NAMALWA (cell line): ENCODE measurements around the gene SPON1.
"Not testable (repeated sequence)": the region's sequence is repeated elsewhere in the genome, so short reads cannot be mapped to it uniquely, and the experiment has no call there.

Experiments
- DNase-seq: peaks from one replicate; pipeline ENCODE4 v3.0.0-alpha.2; 2015; ENCODE audit warnings: low spot score

The SPON1 gene

GRCh38 chr11:14124886-14125285 is 162.4 kb downstream of the SPON1 start:
- DNase-seq: no peak

DNA sequence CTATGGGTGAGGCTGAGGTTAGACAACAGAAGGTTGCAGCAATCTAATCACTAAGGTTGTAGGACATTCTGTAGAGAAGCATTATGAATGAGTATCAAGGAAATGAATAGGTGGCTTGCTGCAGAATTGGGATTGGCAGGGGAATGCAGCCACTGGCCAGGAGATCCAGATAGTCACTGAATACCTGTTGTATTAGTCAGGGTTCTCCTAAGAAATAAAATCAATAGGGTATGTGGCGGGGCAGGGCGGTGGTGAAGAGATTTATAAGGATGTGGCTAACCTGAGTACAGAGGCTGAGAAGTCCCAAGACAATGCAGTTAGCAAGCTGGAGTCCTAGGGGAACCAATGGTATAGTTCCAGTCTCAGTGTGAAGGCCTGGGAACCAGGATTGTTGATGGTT is 163.0 kb downstream of the SPON1 start:
- DNase-seq: no peak

GRCh38 chr11:14127679-14128078 is 165.2 kb downstream of the SPON1 start:
- DNase-seq: no peak

DNA sequence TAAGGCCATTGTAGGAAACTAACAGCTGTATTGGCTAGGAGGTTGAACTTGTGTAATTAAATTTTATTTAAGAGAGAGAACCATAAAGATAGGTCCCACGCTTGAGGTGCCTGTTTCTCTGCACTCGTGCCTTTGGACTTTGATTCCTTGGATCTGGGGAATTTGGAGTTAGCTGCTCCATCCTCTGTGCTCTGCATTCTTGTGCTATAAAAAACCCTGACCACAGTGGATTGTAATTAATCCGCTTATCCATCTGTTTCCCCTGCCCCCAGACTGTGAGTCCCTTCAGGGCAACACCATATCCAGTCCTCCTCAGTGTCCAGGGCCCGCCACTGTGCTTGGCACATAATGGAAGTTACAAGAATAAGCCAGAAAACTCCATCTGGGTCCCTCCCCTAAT is 169.8 kb downstream of the SPON1 start:
- no peak for DNase-seq

DNA sequence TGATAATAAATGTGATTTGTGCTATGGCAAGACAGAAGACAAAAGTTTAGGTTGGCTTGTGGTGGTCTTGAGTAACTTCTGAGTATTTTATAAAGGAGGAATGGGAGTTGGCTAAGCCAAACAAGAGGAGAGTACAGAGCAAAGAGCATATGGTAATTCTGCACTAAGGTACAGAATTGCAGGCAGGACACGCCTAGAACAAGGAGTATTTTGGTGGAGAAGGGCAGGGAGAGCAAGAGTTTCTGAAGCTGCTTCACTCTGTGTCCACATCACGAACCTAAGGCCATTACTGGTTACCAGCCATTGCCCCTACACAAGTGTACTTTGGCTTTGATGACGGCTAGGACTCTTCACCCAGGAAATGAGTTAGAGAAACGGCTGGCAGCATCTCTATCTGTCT is 170.9 kb downstream of the SPON1 start:
- DNase-seq: no peak

DNA sequence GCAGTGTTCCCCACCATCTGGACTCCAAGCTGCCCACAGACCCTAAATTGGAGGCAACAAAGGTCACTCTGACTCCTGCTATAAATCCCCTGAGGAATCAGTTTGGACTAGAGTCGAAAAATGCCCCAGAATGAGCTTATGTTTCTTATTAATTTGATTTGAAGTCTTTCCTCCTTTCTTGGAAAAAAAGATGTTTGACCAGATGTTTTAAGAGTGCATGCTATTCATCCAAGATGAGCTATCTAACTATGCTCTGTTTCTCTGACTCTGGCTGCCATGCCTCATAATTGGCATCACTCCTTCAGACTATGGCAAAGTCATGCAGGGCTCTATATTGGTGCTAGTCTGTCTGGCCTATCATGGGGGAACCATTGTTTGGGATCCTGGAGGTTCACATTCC is 174.0 kb downstream of the SPON1 start:
- DNase-seq: no peak

DNA sequence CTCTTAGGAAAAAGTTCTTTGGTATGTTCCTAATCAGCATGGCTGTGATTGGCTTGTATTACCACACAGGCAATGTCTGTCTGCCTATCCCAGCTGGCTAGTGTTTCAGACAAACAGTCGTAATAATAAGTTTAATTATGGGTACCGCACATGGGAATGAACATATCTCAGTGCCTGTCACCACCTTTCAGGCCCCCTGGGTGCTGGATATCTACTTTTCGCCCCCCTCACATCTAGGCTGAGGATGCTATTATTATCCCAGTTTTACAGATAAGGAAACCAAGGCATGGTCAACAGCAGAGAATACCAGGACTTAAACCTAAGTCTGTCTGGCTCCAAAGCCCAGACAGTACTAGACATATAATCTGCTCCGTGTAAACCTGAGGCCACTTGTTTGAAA is 174.8 kb downstream of the SPON1 start:
- DNase-seq: no peak

DNA sequence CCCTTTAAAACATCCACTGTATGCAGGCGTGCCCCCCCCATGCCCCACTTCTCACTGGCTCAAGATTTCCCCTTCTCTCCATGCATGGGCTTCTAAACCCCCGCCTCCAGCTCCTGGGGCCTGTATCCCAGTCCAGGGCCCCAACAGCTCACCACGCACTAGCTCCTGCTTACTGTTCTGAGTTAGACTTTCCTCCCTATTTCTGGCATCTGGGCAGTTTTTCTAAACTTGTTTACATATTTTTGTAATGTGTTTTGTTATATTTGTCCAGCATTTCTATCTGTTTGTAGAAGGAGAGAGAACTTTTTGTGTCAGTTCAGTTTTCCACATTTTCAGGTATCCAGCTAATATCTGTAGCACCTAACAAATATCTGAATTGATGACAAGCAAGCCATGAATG is 178.5 kb downstream of the SPON1 start:
- DNase-seq: no peak

GRCh38 chr11:14141676-14142075 is 179.2 kb downstream of the SPON1 start:
- DNase-seq: no peak

DNA sequence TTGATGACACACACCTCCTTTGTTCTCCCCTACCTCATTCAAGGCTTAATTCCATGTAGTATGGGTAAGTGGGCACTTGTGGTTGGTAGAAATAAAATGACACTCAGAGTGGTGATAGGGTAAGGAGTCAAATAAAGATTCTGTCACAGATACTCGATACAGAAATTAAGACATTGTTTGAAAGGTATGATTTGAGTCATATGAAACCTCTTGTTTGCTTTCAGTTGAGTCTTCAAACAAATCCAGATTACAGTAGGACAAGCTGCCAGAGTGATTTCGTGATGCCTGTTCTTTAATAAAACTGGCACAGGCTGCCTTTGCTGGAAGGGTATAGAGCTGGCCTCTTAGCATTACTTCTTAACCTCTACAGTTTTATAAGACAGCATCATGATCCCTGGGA is 182.4 kb downstream of the SPON1 start:
- DNase-seq: no peak

DNA sequence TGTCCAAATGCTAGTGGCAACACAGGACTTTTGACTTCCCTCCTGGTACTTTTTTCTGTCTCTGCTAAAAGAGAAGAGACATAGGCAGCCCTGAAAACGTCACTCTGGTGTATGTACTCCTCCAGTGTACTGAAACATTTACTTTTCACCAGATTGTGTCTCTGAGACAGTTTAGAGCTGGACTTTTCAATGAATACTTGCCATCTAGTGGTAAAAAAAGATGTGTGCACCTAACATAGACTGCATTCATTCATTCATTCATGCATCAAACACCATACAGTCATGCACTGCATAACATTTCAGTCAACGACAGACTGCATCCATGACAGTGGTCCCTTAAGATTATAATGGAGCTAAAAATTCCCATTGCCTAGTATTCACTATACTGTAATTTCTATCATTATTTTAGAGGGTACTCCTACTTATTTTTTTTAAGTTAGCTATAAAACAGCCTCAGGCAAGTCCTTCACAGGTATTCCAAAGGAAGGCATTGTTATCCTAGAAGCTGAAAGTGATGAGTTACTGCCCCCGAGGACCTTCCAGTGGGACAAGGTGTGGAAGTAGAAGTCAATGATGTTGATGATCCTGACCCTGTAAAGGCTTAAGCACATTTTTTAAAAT is 186.2 kb downstream of the SPON1 start:
- DNase-seq: peak; percentile 63

GRCh38 chr11:14149683-14150082 is 187.2 kb downstream of the SPON1 start:
- no peak for DNase-seq

- no peak for DNase-seq
Measured at GRCh38 chr11:14150878-14151277, 188.4 kb downstream of the SPON1 start.

- DNase-seq: not testable (repeated sequence)
Measured at GRCh38 chr11:14154103-14154502, 191.6 kb downstream of the SPON1 start.

GRCh38 chr11:14158393-14158792 is 195.9 kb downstream of the SPON1 start:
- DNase-seq: no peak

GRCh38 chr11:14163576-14163975 is 201.1 kb downstream of the SPON1 start:
- DNase-seq: no peak

GRCh38 chr11:14173679-14174078 is 211.2 kb downstream of the SPON1 start:
- DNase-seq: not testable (repeated sequence)

- no peak for DNase-seq
Measured at GRCh38 chr11:14179116-14179820, 216.7 kb downstream of the SPON1 start.

GRCh38 chr11:14181121-14181520 is 218.6 kb downstream of the SPON1 start:
- no peak for DNase-seq

DNA sequence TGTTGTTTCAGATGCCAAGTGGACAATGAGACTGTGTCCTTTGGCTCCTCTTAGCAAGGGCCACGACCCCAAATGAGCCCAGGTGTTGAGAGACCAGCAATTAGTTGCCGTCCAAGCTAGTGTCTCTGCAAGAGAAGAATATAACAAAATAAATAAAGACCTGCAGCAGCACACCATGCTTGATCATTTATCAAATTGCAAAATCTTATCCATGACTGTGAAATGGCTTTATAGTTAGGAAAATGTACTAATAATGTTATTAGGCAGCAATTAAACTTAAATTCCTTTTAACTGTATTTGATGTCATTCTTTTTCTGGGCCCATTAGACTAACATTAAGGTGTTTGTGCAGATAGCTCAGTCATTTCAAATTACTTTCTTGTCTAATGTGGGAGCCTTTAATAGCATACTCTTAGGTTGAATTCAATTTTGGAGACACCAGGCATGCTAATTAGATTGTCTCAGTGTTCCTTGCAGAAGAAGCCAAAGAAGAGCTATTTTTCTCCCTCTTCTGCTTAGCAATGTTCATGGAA is 220.4 kb downstream of the SPON1 start:
- DNase-seq: no peak

DNA sequence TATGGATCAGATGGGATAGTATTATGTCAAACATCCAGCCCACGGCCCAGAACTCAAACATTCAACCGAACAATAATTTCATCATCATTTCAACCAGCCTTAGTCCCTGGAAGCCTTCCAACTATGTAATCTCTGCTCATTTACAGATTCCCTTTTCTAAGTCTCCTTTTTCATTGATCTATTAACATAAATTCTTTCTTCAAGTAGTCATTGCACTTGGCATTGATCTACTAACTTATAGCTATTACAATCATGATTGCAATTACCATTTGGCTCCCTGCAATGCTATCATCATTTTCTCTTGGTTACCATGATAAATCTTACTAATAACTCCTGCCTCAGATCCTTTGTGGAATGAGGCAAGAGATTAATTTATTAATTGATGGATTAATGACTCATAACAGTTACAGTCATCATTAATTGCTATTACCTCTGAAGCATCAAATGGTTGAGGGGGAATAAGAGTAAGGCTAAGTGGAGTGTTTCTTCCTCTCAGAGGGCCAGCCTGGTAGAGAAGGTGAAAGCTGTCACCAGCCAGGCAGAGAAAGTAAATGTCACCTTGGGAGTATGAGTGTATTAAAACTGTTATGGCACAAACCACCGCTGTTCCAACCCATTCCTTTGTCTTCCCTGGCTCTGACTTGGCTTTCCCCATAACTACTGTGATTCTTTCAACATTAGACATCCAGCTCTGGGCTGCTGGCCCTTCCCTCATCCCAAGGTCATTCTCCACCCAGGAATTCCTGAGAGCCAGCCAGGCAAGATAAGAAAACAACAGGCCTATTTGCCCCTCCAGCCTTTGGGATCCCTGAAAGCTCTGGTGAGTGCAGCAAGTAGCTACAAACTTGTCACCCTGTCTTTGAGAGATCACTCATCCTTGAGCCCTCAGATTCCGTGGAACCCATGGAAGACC is 221.8 kb downstream of the SPON1 start:
- DNase-seq: no peak

- no peak for DNase-seq
Measured at GRCh38 chr11:14185461-14185860, 222.9 kb downstream of the SPON1 start.
